Endodermal cell (in vitro differentiated cells): ENCODE measurements around the gene VSTM4. TPM values are rescaled to one million over a fixed set of nuclear protein-coding genes. Genes with fewer than 3 reads are reported as not detected.

ENCODE experiments used
- DNase-seq: peaks from one replicate; pipeline ENCODE4 v3.0.0-alpha.2; 2017
- H3K27ac ChIP-seq: 2 replicates; pipeline ENCODE4 v1.5.1; 2013; ENCODE audit warnings: mild to moderate bottlenecking, low read depth, low read length, moderate library complexity
- H3K27me3 ChIP-seq: 2 replicates; pipeline ENCODE4 v1.6.1; 2013; ENCODE audit warnings: mild to moderate bottlenecking, low read length, moderate library complexity; ENCODE audit not compliant: insufficient read depth, control insufficient read depth, poor library complexity, severe bottlenecking
- H3K36me3 ChIP-seq: 2 replicates; pipeline ENCODE4 v1.7.0; 2013; ENCODE audit warnings: mild to moderate bottlenecking, low read length, moderate library complexity; ENCODE audit not compliant: control insufficient read depth, insufficient read depth
- H3K4me1 ChIP-seq: one replicate; pipeline ENCODE4 v1.7.0; 2013; ENCODE audit warnings: low read length; ENCODE audit not compliant: control insufficient read depth, insufficient read depth
- H3K4me3 ChIP-seq: 2 replicates; pipeline ENCODE4 v1.5.1; 2013; ENCODE audit warnings: mild to moderate bottlenecking, low read length, moderate library complexity
- H3K9ac ChIP-seq: 2 replicates; pipeline ENCODE4 v1.6.1; 2013; ENCODE audit warnings: mild to moderate bottlenecking, low read length, moderate library complexity; ENCODE audit not compliant: poor library complexity, severe bottlenecking; ENCODE audit errors: extremely low read depth
- H3K9me3 ChIP-seq: 2 replicates; pipeline ENCODE4 v1.6.1; 2013; ENCODE audit warnings: mild to moderate bottlenecking, low read length, moderate library complexity; ENCODE audit not compliant: control insufficient read depth
- H3K27ac Mint-ChIP-seq: 2 replicates; pipeline ENCODE4 v1.8.0; 2020; ENCODE audit warnings: mixed read lengths
- H3K27me3 Mint-ChIP-seq: 2 replicates; pipeline ENCODE4 v1.8.0; 2021; ENCODE audit warnings: mild to moderate bottlenecking, mixed read lengths; ENCODE audit not compliant: insufficient read depth
- H3K36me3 Mint-ChIP-seq: 2 replicates; pipeline ENCODE4 v1.8.0; 2020; ENCODE audit warnings: low read depth, mixed read lengths
- H3K4me1 Mint-ChIP-seq: 2 replicates; pipeline ENCODE4 v1.8.0; 2020; ENCODE audit warnings: mixed read lengths
- H3K4me3 Mint-ChIP-seq: 2 replicates; pipeline ENCODE4 v1.8.0; 2020; ENCODE audit warnings: mild to moderate bottlenecking, moderate library complexity, mixed read lengths
- H3K9me3 Mint-ChIP-seq: 2 replicates; pipeline ENCODE4 v1.8.0; 2020; ENCODE audit warnings: mild to moderate bottlenecking, mixed read lengths
- CTCF ChIP-seq: fragments of 200-600 bp; sonication (generic); conservative IDR thresholded peaks from 2 replicates; pipeline ENCODE4 v1.5.0; 2021; ENCODE audit warnings: antibody characterized with exemption, mild to moderate bottlenecking
- WGBS, 2 experiments: methylation state at CpG; one replicate each; pipeline versions ENCODE4 v1.1.5 to v1.1.7; 2013; ENCODE audit warnings: missing lambda C conversion rate in 2 of 2, mixed read lengths in 1 of 2; ENCODE audit not compliant: insufficient coverage in 1 of 2, insufficient read length in 1 of 2; 5-methylcytosine and 5-hydroxymethylcytosine counted together
- total RNA-seq, 2 donors: library from RNA; stranded (reverse); fragmentation: NEBNext Ultra II Directional in 1 of 2; extraction: Animal tissue kit (Norgen Biotek cat#: 25700) in 1 of 2; gene quantifications; 2 replicates in 1 of 2; 3 replicates in 1 of 2; pipeline ENCODE4 v1.2.1, GENCODE V29; 2021

VSTM4 gene
- total RNA-seq, 2 donors from 2014 or later, result 0.51 to 0.77 TPM

GRCh38 chr10:49150426-49150825 lies 35.1 kb upstream of the VSTM4 start:
- Histone ChIP-seq H3K36me3 (no peaks in the 10 kb centered on the region), H3K27me3 (no peaks in the 10 kb centered on the region), H3K9me3 (no peaks in the 10 kb centered on the region), H3K27ac (no peak overlapping the region), H3K9ac (no peak overlapping the region), H3K4me3 (no peak overlapping the region), H3K4me1 (no peaks in the 10 kb centered on the region)
- no peak for TF ChIP-seq CTCF
- peaks cover 12% of the 10 kb centered on the region for H3K4me1 Mint-ChIP-seq
- 87 to 91% methylated on average over 4 to 5 of the region's 5 CpGs for whole genome bisulfite sequencing, 2 experiments
- no peak overlapping the region for H3K27ac Mint-ChIP-seq
- no peaks in the 10 kb centered on the region for H3K27me3 Mint-ChIP-seq
- no peaks in the 10 kb centered on the region for H3K36me3 Mint-ChIP-seq
- DNase-seq, result no peak
- H3K9me3 Mint-ChIP-seq, result peaks cover 8% of the 10 kb centered on the region
- H3K4me3 Mint-ChIP-seq, result no peak overlapping the region

- Mint-ChIP-seq H3K4me1 (peaks cover 12% of the 10 kb centered on the region), H3K27ac (no peak overlapping the region), H3K36me3 (no peaks in the 10 kb centered on the region), H3K4me3 (no peak overlapping the region), H3K27me3 (no peaks in the 10 kb centered on the region), H3K9me3 (peaks cover 8% of the 10 kb centered on the region)
- H3K36me3 ChIP-seq, result no peaks in the 10 kb centered on the region
- H3K4me3 ChIP-seq, result no peak overlapping the region
- no peak overlapping the region for H3K27ac ChIP-seq
- no peak for DNase-seq
- H3K27me3 ChIP-seq, result no peaks in the 10 kb centered on the region
- no peak overlapping the region for H3K9ac ChIP-seq
- no peak for TF ChIP-seq CTCF
- H3K9me3 ChIP-seq, result no peaks in the 10 kb centered on the region
- no peaks in the 10 kb centered on the region for H3K4me1 ChIP-seq
- 87 to 100% methylated on average over 1 to 3 of the region's 3 CpGs for WGBS, 2 experiments
Observed at GRCh38 chr10:49149881-49150280, 34.6 kb upstream of the VSTM4 start.

GRCh38 chr10:49144058-49144720 lies 28.9 kb upstream of the VSTM4 start:
- H3K27me3 ChIP-seq, result no peaks in the 10 kb centered on the region
- 94% methylated on average over 2 of the region's 2 CpGs; no CpG with 5 or more reads in 1 of the 2 experiments for WGBS, 2 experiments
- no peak overlapping the region for H3K27ac Mint-ChIP-seq

More at GRCh38 chr10:49144058-49144720, 28.9 kb upstream of the VSTM4 start:
- H3K4me1 ChIP-seq, result no peaks in the 10 kb centered on the region
- no peak overlapping the region for H3K9ac ChIP-seq
- peaks cover 8% of the 10 kb centered on the region for H3K9me3 Mint-ChIP-seq
- H3K27me3 Mint-ChIP-seq, result peaks cover 2% of the 10 kb centered on the region
- H3K4me3 Mint-ChIP-seq, result no peak overlapping the region
- H3K9me3 ChIP-seq, result no peaks in the 10 kb centered on the region
- H3K27ac ChIP-seq, result no peak overlapping the region
- peaks cover 25% of the 10 kb centered on the region for H3K4me1 Mint-ChIP-seq
- no peak overlapping the region for H3K4me3 ChIP-seq
- no peaks in the 10 kb centered on the region for H3K36me3 ChIP-seq
- TF ChIP-seq CTCF, result no peak
- no peaks in the 10 kb centered on the region for H3K36me3 Mint-ChIP-seq
- no peak for DNase-seq
